OCI-LY3 (cell line): Measurements from ENCODE around the gene MKLN1.

Experiments used
- EZH2phosphoT487 ChIP-seq: fragments of 200-600 bp; shearing (Covaris generic); IDR thresholded peaks from 2 replicates; pipeline ENCODE4 v1.6.1; 2018; ENCODE audit warnings: antibody characterized with exemption, mixed run types, low read depth
- TF ChIP-seq, protein P1 (sequence below): fragments of 200-600, 300-600 bp; sonication (generic); IDR thresholded peaks from 2 replicates; pipeline ENCODE4 v1.5.1; 2014; ENCODE audit warnings: antibody characterized with exemption, low read length, low read depth

DNA sequence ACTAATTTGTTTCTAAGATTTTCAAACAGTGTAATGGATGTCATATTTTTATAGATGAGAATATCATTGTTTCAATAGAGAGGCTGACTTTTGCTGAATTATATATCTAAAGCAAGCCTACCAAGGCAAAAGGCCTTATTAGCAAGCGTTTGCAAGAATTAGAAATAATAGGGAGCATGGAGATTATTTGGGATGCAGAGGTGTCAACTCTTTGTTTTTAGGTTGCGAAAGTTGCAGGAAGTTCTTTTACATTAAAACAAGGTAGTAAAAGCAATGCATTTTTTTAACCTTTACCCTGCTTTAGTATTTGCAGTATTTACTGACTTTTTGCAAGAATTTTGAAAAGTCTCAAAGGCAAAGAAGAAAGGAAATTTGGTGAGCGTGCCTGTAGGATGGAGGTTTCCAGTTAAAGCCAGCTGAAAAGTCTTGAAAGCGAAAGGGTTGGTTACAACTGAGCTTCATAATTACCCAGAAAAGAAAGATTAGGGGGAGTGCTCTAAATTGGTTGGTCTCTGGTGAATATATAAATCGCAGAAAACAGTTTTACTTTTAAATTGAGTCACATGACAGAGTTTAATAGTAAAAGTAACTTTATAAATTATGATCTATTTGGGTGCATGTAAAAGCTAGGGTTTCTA, 81.6 kb downstream of the MKLN1 start:
- TF ChIP-seq, protein P1, sequence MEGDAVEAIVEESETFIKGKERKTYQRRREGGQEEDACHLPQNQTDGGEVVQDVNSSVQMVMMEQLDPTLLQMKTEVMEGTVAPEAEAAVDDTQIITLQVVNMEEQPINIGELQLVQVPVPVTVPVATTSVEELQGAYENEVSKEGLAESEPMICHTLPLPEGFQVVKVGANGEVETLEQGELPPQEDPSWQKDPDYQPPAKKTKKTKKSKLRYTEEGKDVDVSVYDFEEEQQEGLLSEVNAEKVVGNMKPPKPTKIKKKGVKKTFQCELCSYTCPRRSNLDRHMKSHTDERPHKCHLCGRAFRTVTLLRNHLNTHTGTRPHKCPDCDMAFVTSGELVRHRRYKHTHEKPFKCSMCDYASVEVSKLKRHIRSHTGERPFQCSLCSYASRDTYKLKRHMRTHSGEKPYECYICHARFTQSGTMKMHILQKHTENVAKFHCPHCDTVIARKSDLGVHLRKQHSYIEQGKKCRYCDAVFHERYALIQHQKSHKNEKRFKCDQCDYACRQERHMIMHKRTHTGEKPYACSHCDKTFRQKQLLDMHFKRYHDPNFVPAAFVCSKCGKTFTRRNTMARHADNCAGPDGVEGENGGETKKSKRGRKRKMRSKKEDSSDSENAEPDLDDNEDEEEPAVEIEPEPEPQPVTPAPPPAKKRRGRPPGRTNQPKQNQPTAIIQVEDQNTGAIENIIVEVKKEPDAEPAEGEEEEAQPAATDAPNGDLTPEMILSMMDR: no peak
- TF ChIP-seq EZH2phosphoT487: no peak
